Measurements from ENCODE around the gene HS3ST3A1.

Gene HS3ST3A1

GRCh38 chr17:13599168-13599577 is 2.6 kb downstream of the HS3ST3A1 start:
- no peak for DNase-seq (ENCODE audit: low read depth)
- TF ChIP-seq CTCF (IDR thresholded peaks at IDR 0.05; ENCODE audit: insufficient read depth, low read depth, low read length, missing control alignments), result no peak
- H3K4me3 ChIP-seq (ENCODE audit: low read depth, low read length), result no peak overlapping the region

- no peak for TF ChIP-seq CTCF (IDR thresholded peaks at IDR 0.05; ENCODE audit: insufficient read depth, low read depth, low read length, missing control alignments)
- no peak for DNase-seq (ENCODE audit: low read depth)
- H3K4me3 ChIP-seq (ENCODE audit: low read depth, low read length), result no peak overlapping the region
Measured at GRCh38 chr17:13598353-13599167, 3.2 kb downstream of the HS3ST3A1 start.

GRCh38 chr17:13597723-13598347 is 3.9 kb downstream of the HS3ST3A1 start:
- peak; percentile 32 for DNase-seq (ENCODE audit: low read depth)
- peak; percentile 44 for TF ChIP-seq CTCF (IDR thresholded peaks at IDR 0.05; ENCODE audit: insufficient read depth, low read depth, low read length, missing control alignments)
- H3K4me3 ChIP-seq (ENCODE audit: low read depth, low read length), result no peak overlapping the region

GRCh38 chr17:13596241-13596923 is 5.3 kb downstream of the HS3ST3A1 start:
- TF ChIP-seq CTCF (IDR thresholded peaks at IDR 0.05; ENCODE audit: insufficient read depth, low read depth, low read length, missing control alignments), result no peak
- DNase-seq (ENCODE audit: low read depth), result no peak
- H3K4me3 ChIP-seq (ENCODE audit: low read depth, low read length), result no peak overlapping the region

GRCh38 chr17:13595599-13595899 is 6.2 kb downstream of the HS3ST3A1 start:
- TF ChIP-seq CTCF (IDR thresholded peaks at IDR 0.05; ENCODE audit: insufficient read depth, low read depth, low read length, missing control alignments), result no peak
- DNase-seq (ENCODE audit: low read depth), result no peak
- H3K4me3 ChIP-seq (ENCODE audit: low read depth, low read length), result no peak overlapping the region

- peak; percentile 76 for TF ChIP-seq CTCF (IDR thresholded peaks at IDR 0.05; ENCODE audit: insufficient read depth, low read depth, low read length, missing control alignments)
- no peak overlapping the region for H3K4me3 ChIP-seq (ENCODE audit: low read depth, low read length)
- DNase-seq (ENCODE audit: low read depth), result peak; percentile 80
Measured at GRCh38 chr17:13594762-13595598, 6.7 kb downstream of the HS3ST3A1 start.
